Measurements from ENCODE around the gene NFKBIA. TPM values are rescaled to one million over a fixed set of nuclear protein-coding genes. Genes with fewer than 3 reads are reported as not detected.

Gene NFKBIA
- total and polyA plus RNA-seq, 2 of the 8 experiments (the other 6 are each of a cell fraction or from before 2014, with no cell fraction given) = 25.9 to 49.7 TPM

GRCh38 chr14:35401422-35402265 lies 2.9 kb downstream of the NFKBIA start:
- Histone ChIP-seq H3K56ac (replicated peaks; ENCODE audit: insufficient read length, low read depth, low read length) (no peak overlapping the region), H2AFZ (ENCODE audit: low read length) (no peak overlapping the region), H2BK5ac (ENCODE audit: low read depth, low read length) (no peak overlapping the region), H3K18ac (ENCODE audit: extremely low read depth, low read length) (no peak overlapping the region), H3K79me2 (ENCODE audit: control insufficient read depth in 1 of 2, insufficient read depth in 2 of 2, low read length in 2 of 2) (peaks cover 0 to 15% of the 10 kb centered on the region in 2 experiments; a peak in 3 of 4 replicates), H2BK120ac (replicated peaks; ENCODE audit: low read depth, low read length) (no peak overlapping the region), H3K4ac (replicated peaks; ENCODE audit: insufficient read length, low read depth, low read length) (no peak overlapping the region), H3K4me2 (ENCODE audit: insufficient read depth in 1 of 2, low read depth in 2 of 2, low read length in 2 of 2) (no peak overlapping the region; a peak in 1 of 4 replicates), H3K4me3 (ENCODE audit: extremely low read depth in 1 of 4, insufficient read depth in 2 of 4, low read depth in 3 of 4, low read length in 4 of 4) (no peak overlapping the region), H3K9ac (replicated peaks in 1 of 4; ENCODE audit: extremely low read depth in 1 of 4, low read depth in 3 of 4, low read length in 3 of 4) (no peak overlapping the region), H3K14ac (ENCODE audit: insufficient read length) (no peak overlapping the region), H3K27ac (ENCODE audit: low read depth, low read length) (no peak overlapping the region), H4K5ac (ENCODE audit: insufficient read length, low read depth, low read length) (no peak overlapping the region), H3K36me3 (ENCODE audit: control insufficient read depth in 2 of 4, insufficient read depth in 4 of 4, low read length in 3 of 4) (peaks cover 12 to 31% (median 24%) of the 10 kb centered on the region in 4 experiments), H3K4me1 (replicated peaks in 1 of 4; ENCODE audit: control insufficient read depth in 3 of 4, insufficient read depth in 4 of 4, low read length in 3 of 4) (peaks cover 9 to 26% (median 20%) of the 10 kb centered on the region in 4 experiments), H3K79me1 (ENCODE audit: low read depth, low read length) (peaks cover 6% of the 10 kb centered on the region; the same call in 1 of the 2 replicates), H3K23ac (ENCODE audit: insufficient read length) (no peak overlapping the region), H2BK15ac (ENCODE audit: low read length) (no peak overlapping the region), H4K91ac (replicated peaks; ENCODE audit: insufficient read length, low read length) (no peak overlapping the region), H3K27me3 (replicated peaks in 1 of 4; ENCODE audit: control insufficient read depth in 3 of 4, extremely low read depth in 1 of 4, insufficient read depth in 3 of 4, low read length in 3 of 4) (no peaks in the 10 kb centered on the region), H4K20me1 (replicated peaks in 1 of 2; ENCODE audit: control insufficient read depth in 1 of 2, insufficient read depth in 2 of 2, low read length in 2 of 2) (peaks cover 2 to 3% of the 10 kb centered on the region in 2 experiments), H4K8ac (ENCODE audit: extremely low read depth, insufficient read depth, low read length) (no peak overlapping the region), H2AK5ac (ENCODE audit: low read depth, low read length) (no peak overlapping the region), H2BK12ac (ENCODE audit: low read depth, low read length) (no peak overlapping the region), H3K9me3 (ENCODE audit: insufficient read depth in 2 of 2, low read depth in 1 of 2, low read length in 1 of 2) (no peaks in the 10 kb centered on the region), H2BK20ac (ENCODE audit: low read length) (no peak overlapping the region), H3K23me2 (ENCODE audit: low read depth, low read length) (peaks cover 9% of the 10 kb centered on the region)
- TF ChIP-seq TBP (IDR thresholded peaks at IDR 0.05; ENCODE audit: low read depth, low read length) (no peak), SP1 (IDR thresholded peaks at IDR 0.05; ENCODE audit: low read depth, low read length) (no peak), ZNF274 (IDR thresholded peaks at IDR 0.05; ENCODE audit: borderline replicate concordance, extremely low read depth, low read length) (no peak), HDAC6 (IDR thresholded peaks at IDR 0.05; ENCODE audit: low read depth, low read length) (no peak), ATF3 (IDR thresholded peaks at IDR 0.05; ENCODE audit: insufficient read depth, low read depth, low read length) (no peak), BACH1 (IDR thresholded peaks at IDR 0.05; ENCODE audit: low read length) (no peak)
- no peak for FAIRE-seq
- no peak for DNase-seq (ENCODE audit: low read depth in 1 of 2, low spot score in 2 of 2)
- WGBS, 2 experiments (ENCODE audit: extremely low coverage in 1 of 2, insufficient coverage in 1 of 2, insufficient read length in 1 of 2, insufficient replicate concordance in 2 of 2, low coverage in 1 of 2, low lambda C conversion rate in 2 of 2, missing lambda C conversion rate in 1 of 2) = 94% methylated on average over 14 of the region's 14 CpGs; no CpG with 5 or more reads in 1 of the 2 experiments
- ChIA-PET POLR2A (ENCODE audit: partially characterized antibody) (interaction anchor here (0.6 to 4.8 kb wide), 13 partner anchors 9 to 471 kb away, joined by 3 to 48 read pairs (median 3); partner anchors contain the start of genes PPP2R3C, PRORP and PSMA6), CTCF (ENCODE audit: partially characterized antibody) (interaction anchor here (0.7 to 1.9 kb wide), 8 partner anchors 14 to 1607 kb away, joined by 3 to 9 read pairs (median 3); no protein-coding TSS in a partner anchor)

Data from H1 (cell line).